Measurements from ENCODE around the gene ERGIC1. TPM values are rescaled to one million over a fixed set of nuclear protein-coding genes. Genes with fewer than 3 reads are reported as not detected.

Gene ERGIC1
- total and polyA plus RNA-seq, 10 of the 15 experiments (the other 5 are each of a cell fraction or from before 2014, with no cell fraction given) = 8.8 to 104 (median 76.3) TPM

DNA sequence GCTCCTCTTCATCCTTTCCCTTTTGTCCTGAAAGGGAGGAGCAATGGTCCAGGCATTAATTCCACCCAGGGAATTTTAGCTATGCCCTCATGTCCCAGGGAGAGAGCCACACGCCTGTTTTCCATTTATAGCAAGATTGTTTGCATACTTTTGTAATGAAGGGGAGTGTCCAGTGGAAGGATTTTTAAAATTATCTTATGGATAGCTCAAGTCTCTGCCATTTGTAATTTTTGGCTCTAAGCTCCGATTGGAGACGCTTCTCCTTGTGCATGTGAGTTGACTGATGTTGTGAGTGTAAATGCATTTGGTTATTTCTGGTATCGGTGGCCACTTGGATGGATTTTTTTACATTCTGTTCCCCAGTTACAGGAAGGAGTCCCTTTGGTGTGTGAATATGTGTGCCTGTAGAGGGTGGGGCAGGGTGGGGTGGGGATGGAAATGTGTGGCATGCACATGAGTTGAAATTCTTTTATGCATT is 118.0 kb downstream of the ERGIC1 start:
- H3K27me3 ChIP-seq (replicated peaks in 1 of 2; ENCODE audit: control insufficient read depth in 2 of 2, insufficient read depth in 2 of 2, low read length in 1 of 2) = no peaks in the 10 kb centered on the region
- H3K9me3 ChIP-seq (replicated peaks; ENCODE audit: control insufficient read depth, insufficient read depth, low read length) = no peaks in the 10 kb centered on the region
- H2AFZ ChIP-seq (ENCODE audit: control insufficient read depth, low read depth, low read length) = no peak overlapping the region
- no peak overlapping the region for H3K9ac ChIP-seq (ENCODE audit: control insufficient read depth, insufficient read depth, low read length)
- WGBS (ENCODE audit: insufficient coverage, insufficient replicate concordance, low lambda C conversion rate, missing lambda C conversion rate) = 89% methylated on average over 4 of the region's 4 CpGs
- ATAC-seq = no peak
- CTCF ChIA-PET = interaction anchor here (1.1 kb wide), 1 partner anchor 237 kb away, joined by 4 read pairs; no protein-coding TSS in a partner anchor
- BruUV-seq (replicated peaks) = no TSS peak
- POLR2A ChIA-PET = no interaction called here
- FAIRE-seq = no peak
- H3K36me3 ChIP-seq (ENCODE audit: control insufficient read depth in 2 of 2, insufficient read depth in 2 of 2, low read length in 1 of 2) = peaks cover 0 to 6% of the 10 kb centered on the region in 2 experiments; a peak in 1 of 4 replicates
- no peaks in the 10 kb centered on the region for H3K4me1 ChIP-seq (ENCODE audit: control insufficient read depth, insufficient read depth, low read length)
- H3K4me3 ChIP-seq = no peak overlapping the region
- SMC1A ChIA-PET (ENCODE audit: uncharacterized antibody, unreplicated experiment) = interaction anchor here (0.6 kb wide), 1 partner anchor 334 kb away, joined by 3 read pairs; no protein-coding TSS in a partner anchor
- H3K4me2 ChIP-seq (ENCODE audit: control insufficient read depth, insufficient read depth) = no peak overlapping the region
- intact Hi-C loops (cut with micrococcal nuclease; ENCODE audit: unreplicated experiment) = no loop called here
- in situ Hi-C loops (cut with MboI) = no loop called here
- DNase-seq (ENCODE audit: low read depth, low spot score) = no peak
- RAD21 ChIA-PET (ENCODE audit: unreplicated experiment) = no interaction called here
- no peak overlapping the region for H3K27ac ChIP-seq (ENCODE audit: control insufficient read depth, insufficient read depth)
- H4K20me1 ChIP-seq (ENCODE audit: control insufficient read depth, insufficient read depth) = no peaks in the 10 kb centered on the region
- no peaks in the 10 kb centered on the region for H3K79me2 ChIP-seq (ENCODE audit: control insufficient read depth, insufficient read depth, low read length)
- TF ChIP-seq, protein P1, sequence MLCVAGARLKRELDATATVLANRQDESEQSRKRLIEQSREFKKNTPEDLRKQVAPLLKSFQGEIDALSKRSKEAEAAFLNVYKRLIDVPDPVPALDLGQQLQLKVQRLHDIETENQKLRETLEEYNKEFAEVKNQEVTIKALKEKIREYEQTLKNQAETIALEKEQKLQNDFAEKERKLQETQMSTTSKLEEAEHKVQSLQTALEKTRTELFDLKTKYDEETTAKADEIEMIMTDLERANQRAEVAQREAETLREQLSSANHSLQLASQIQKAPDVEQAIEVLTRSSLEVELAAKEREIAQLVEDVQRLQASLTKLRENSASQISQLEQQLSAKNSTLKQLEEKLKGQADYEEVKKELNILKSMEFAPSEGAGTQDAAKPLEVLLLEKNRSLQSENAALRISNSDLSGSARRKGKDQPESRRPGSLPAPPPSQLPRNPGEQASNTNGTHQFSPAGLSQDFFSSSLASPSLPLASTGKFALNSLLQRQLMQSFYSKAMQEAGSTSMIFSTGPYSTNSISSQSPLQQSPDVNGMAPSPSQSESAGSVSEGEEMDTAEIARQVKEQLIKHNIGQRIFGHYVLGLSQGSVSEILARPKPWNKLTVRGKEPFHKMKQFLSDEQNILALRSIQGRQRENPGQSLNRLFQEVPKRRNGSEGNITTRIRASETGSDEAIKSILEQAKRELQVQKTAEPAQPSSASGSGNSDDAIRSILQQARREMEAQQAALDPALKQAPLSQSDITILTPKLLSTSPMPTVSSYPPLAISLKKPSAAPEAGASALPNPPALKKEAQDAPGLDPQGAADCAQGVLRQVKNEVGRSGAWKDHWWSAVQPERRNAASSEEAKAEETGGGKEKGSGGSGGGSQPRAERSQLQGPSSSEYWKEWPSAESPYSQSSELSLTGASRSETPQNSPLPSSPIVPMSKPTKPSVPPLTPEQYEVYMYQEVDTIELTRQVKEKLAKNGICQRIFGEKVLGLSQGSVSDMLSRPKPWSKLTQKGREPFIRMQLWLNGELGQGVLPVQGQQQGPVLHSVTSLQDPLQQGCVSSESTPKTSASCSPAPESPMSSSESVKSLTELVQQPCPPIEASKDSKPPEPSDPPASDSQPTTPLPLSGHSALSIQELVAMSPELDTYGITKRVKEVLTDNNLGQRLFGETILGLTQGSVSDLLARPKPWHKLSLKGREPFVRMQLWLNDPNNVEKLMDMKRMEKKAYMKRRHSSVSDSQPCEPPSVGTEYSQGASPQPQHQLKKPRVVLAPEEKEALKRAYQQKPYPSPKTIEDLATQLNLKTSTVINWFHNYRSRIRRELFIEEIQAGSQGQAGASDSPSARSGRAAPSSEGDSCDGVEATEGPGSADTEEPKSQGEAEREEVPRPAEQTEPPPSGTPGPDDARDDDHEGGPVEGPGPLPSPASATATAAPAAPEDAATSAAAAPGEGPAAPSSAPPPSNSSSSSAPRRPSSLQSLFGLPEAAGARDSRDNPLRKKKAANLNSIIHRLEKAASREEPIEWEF (IDR thresholded peaks at IDR 0.05; ENCODE audit: insufficient replicate concordance, low read depth, low read length) = no peak
- no peak for TF ChIP-seq ZNF274 (IDR thresholded peaks at IDR 0.05; ENCODE audit: insufficient read depth, insufficient read length)
- TF ChIP-seq IKZF2 (IDR thresholded peaks at IDR 0.05) = no peak
- TF ChIP-seq EP300 (IDR thresholded peaks at IDR 0.05; ENCODE audit: borderline replicate concordance in 1 of 2, control insufficient read depth in 1 of 2, low read depth in 2 of 2, low read length in 2 of 2) = no peak
- TF ChIP-seq RCOR1 (conservative IDR thresholded peaks at IDR 0.05; ENCODE audit: low read depth, low read length) = no peak
- TF ChIP-seq, protein P2, sequence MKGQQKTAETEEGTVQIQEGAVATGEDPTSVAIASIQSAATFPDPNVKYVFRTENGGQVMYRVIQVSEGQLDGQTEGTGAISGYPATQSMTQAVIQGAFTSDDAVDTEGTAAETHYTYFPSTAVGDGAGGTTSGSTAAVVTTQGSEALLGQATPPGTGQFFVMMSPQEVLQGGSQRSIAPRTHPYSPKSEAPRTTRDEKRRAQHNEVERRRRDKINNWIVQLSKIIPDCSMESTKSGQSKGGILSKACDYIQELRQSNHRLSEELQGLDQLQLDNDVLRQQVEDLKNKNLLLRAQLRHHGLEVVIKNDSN (IDR thresholded peaks at IDR 0.05; ENCODE audit: borderline replicate concordance, extremely low read length, insufficient read depth, low read depth, low read length) = no peak
- TF ChIP-seq CBX3 (IDR thresholded peaks at IDR 0.05; ENCODE audit: borderline replicate concordance, low read depth) = no peak
- no peak for TF ChIP-seq GATAD2B (conservative IDR thresholded peaks at IDR 0.05; ENCODE audit: low read depth)
- TF ChIP-seq TCF7 (IDR thresholded peaks at IDR 0.05; ENCODE audit: borderline replicate concordance) = no peak
- no peak for TF ChIP-seq CREB1 (IDR thresholded peaks at IDR 0.05; ENCODE audit: low read depth)
- no peak for TF ChIP-seq ZNF217 (IDR thresholded peaks at IDR 0.05)
- TF ChIP-seq POU2F2 (IDR thresholded peaks at IDR 0.05; ENCODE audit: borderline replicate concordance, low read depth, low read length) = no peak
- TF ChIP-seq ATF7 (IDR thresholded peaks at IDR 0.05; ENCODE audit: low read depth) = no peak
- TF ChIP-seq KDM1A (IDR thresholded peaks at IDR 0.05; ENCODE audit: borderline replicate concordance) = no peak
- TF ChIP-seq SMAD5 (IDR thresholded peaks at IDR 0.05; ENCODE audit: low read depth) = no peak
- no peak for TF ChIP-seq STAT1 (conservative IDR thresholded peaks at IDR 0.05)
- TF ChIP-seq, protein P3, sequence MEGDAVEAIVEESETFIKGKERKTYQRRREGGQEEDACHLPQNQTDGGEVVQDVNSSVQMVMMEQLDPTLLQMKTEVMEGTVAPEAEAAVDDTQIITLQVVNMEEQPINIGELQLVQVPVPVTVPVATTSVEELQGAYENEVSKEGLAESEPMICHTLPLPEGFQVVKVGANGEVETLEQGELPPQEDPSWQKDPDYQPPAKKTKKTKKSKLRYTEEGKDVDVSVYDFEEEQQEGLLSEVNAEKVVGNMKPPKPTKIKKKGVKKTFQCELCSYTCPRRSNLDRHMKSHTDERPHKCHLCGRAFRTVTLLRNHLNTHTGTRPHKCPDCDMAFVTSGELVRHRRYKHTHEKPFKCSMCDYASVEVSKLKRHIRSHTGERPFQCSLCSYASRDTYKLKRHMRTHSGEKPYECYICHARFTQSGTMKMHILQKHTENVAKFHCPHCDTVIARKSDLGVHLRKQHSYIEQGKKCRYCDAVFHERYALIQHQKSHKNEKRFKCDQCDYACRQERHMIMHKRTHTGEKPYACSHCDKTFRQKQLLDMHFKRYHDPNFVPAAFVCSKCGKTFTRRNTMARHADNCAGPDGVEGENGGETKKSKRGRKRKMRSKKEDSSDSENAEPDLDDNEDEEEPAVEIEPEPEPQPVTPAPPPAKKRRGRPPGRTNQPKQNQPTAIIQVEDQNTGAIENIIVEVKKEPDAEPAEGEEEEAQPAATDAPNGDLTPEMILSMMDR (IDR thresholded peaks at IDR 0.05 in 2 of 3, conservative IDR thresholded peaks at IDR 0.05 in 1 of 3; ENCODE audit: control insufficient read depth in 2 of 3, extremely low read depth in 1 of 3, insufficient read depth in 1 of 3, low read depth in 3 of 3, low read length in 3 of 3) = no peak
- TF ChIP-seq ZNF24 (IDR thresholded peaks at IDR 0.05) = no peak
